Activated B cell treated with CpG ODN at 0.5 μM for 24 hours (primary cell): Measurements from ENCODE around the gene AJAP1. TPM values are rescaled to one million over a fixed set of nuclear protein-coding genes. Genes with fewer than 3 reads are reported as not detected.

ENCODE experiments used
- ATAC-seq: fragments of 200-7000 bp; cut with Tn5 transposase; one replicate; pipeline ENCODE4 v1.10.0; 2021; ENCODE audit warnings: low read depth, mild to moderate bottlenecking, moderate library complexity
- CTCF ChIA-PET: fragments of 350-600 bp; sonication (Branson Sonifier 250); formaldehyde crosslinking; loops from one replicate; lab custom pipeline; 2021; ENCODE audit warnings: antibody characterized with exemption; lab: Charles Lee
- POLR2A ChIA-PET: fragments of 350-600 bp; sonication (Branson Sonifier 250); formaldehyde crosslinking; loops from one replicate; lab custom pipeline; 2021; ENCODE audit warnings: antibody characterized with exemption; lab: Charles Lee
- DNase-seq: peaks from one replicate; pipeline ENCODE4 v3.0.0; 2022
- H3K27ac Mint-ChIP-seq: one replicate; pipeline ENCODE4 v1.8.0; 2020; ENCODE audit warnings: mixed read lengths
- H3K27me3 Mint-ChIP-seq: one replicate; pipeline ENCODE4 v1.8.0; 2021; ENCODE audit warnings: mixed read lengths
- H3K36me3 Mint-ChIP-seq: one replicate; pipeline ENCODE4 v1.8.0; 2021; ENCODE audit warnings: low read depth, mixed read lengths
- H3K4me1 Mint-ChIP-seq: one replicate; pipeline ENCODE4 v1.8.0; 2021; ENCODE audit warnings: mixed read lengths
- H3K4me3 Mint-ChIP-seq: one replicate; pipeline ENCODE4 v1.8.0; 2020; ENCODE audit warnings: mild to moderate bottlenecking, mixed read lengths
- H3K9me3 Mint-ChIP-seq: one replicate; pipeline ENCODE4 v1.8.0; 2020; ENCODE audit warnings: mixed read lengths
- intact Hi-C: fragments of 100-400 bp; cut with micrococcal nuclease; formaldehyde crosslinking; loops from one replicate; pipeline ENCODE4 v1.15.1; 2024
- total RNA-seq: library from RNA; stranded (reverse); gene quantifications from 2 replicates; pipeline ENCODE4 v1.2.3, GENCODE V29; 2022
- TF ChIP-seq, protein P1 (sequence below): fragments of 200-600 bp; IDR thresholded peaks from one replicate; pipeline ENCODE4 v1.8.0; 2022; ENCODE audit warnings: antibody characterized with exemption, mild to moderate bottlenecking

Gene AJAP1
- total RNA-seq, 1 donor from 2014 or later: not detected

DNA sequence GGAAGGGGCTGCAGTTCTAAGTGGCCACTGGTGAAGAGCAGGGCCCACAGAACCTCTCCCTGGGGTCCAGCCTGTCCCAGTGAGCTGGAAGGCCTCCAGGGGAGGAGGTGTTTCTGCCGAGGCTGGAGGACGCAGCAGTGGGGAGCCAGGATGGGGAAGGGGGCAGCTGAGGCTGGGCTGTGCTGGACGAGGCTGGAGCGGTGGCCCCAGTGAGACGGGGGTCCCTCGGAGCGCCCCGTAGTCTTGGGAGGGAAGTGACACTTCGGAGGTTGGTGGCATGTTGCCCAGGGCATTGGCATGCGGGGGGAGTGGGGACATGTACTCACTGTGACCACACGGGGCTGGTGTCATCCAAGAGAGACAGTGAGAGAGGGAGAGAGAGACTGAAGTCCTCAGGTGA is 33.5 kb downstream of the AJAP1 start:
- POLR2A ChIA-PET: no interaction called here
- DNase-seq (no peak), ATAC-seq (no peak)
- no peak overlapping the region for H3K4me3 Mint-ChIP-seq
- TF ChIP-seq, protein P1, sequence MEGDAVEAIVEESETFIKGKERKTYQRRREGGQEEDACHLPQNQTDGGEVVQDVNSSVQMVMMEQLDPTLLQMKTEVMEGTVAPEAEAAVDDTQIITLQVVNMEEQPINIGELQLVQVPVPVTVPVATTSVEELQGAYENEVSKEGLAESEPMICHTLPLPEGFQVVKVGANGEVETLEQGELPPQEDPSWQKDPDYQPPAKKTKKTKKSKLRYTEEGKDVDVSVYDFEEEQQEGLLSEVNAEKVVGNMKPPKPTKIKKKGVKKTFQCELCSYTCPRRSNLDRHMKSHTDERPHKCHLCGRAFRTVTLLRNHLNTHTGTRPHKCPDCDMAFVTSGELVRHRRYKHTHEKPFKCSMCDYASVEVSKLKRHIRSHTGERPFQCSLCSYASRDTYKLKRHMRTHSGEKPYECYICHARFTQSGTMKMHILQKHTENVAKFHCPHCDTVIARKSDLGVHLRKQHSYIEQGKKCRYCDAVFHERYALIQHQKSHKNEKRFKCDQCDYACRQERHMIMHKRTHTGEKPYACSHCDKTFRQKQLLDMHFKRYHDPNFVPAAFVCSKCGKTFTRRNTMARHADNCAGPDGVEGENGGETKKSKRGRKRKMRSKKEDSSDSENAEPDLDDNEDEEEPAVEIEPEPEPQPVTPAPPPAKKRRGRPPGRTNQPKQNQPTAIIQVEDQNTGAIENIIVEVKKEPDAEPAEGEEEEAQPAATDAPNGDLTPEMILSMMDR: no peak
- no peaks in the 10 kb centered on the region for H3K9me3 Mint-ChIP-seq
- CTCF ChIA-PET: no interaction called here
- H3K27ac Mint-ChIP-seq: no peak overlapping the region
- H3K27me3 Mint-ChIP-seq: no peaks in the 10 kb centered on the region
- no peaks in the 10 kb centered on the region for H3K36me3 Mint-ChIP-seq
- intact Hi-C loops: no loop called here
- H3K4me1 Mint-ChIP-seq: no peaks in the 10 kb centered on the region

DNA sequence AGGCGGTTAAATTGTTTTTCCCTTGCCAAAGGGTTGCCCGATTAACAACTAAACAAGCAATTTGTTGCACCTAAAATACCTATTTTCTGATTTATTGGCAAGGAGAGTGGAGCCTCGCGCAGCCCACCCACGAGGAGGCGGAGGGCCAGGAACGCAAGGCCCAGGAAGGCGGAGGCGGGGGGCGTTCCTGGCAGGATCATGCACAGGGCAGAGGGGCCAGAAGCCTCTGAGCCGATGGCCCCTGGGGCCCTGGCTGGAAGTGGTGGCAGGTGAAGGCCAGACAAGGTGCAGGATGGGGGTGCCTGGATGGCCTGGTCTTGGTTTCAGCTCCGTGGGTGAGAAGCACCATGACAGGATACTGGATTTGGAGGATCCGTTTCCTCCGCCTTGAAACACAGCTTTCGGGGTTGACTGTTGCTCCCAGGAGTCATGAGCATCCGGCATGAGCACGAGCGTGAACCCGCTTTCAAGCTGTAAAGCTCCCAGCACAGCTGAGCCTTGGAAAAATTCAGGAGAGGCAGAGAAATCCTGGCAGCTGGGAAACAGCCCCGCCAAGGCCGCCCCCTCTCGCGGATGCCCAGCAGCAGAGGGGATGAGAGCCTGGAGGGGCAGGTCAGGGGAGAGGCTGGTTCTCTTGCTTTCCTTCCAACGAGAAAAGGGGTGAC is 35.0 kb downstream of the AJAP1 start:
- no peaks in the 10 kb centered on the region for H3K4me1 Mint-ChIP-seq
- no peaks in the 10 kb centered on the region for H3K27me3 Mint-ChIP-seq
- CTCF ChIA-PET: no interaction called here
- POLR2A ChIA-PET: no interaction called here
- ATAC-seq (no peak), DNase-seq (no peak)
- no peaks in the 10 kb centered on the region for H3K36me3 Mint-ChIP-seq
- TF ChIP-seq, protein P1: no peak
- intact Hi-C loops: no loop called here
- H3K4me3 Mint-ChIP-seq: no peak overlapping the region
- no peak overlapping the region for H3K27ac Mint-ChIP-seq
- no peaks in the 10 kb centered on the region for H3K9me3 Mint-ChIP-seq

DNA sequence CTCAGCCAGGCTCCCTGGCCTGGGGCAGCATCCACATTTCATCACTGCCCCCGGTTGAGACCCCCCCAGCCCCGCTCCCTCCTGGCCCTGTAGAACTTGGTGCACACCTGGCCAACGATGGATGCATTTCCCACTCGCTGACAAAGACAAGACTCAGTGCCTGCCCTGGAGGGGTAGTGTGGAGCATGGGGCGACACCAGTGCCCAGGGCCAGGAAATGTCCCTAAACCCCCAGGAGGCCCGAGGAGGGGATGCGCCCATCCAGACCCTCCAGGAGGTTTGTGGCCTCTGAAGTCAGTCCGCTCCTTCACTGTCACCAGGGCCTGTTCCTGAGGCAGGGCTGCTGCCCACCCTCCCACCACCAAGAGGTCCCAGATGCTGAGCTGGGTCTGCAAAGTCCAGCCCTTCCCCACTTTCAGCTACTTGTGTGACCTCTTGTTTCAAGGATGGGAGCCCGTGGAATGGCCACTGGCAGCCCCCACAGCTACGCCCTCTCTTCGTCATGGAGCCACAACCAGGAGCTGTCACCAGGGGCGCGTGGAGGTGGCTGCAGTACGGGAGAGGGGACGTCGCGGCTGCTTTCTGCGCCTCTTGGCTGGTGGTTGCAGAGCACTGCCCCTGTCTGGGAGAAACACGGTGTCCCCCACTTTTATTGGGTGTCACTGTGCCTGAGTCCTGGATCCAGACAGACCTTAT is 35.7 kb downstream of the AJAP1 start:
- Mint-ChIP-seq H3K36me3 (no peaks in the 10 kb centered on the region), H3K4me1 (no peaks in the 10 kb centered on the region), H3K9me3 (no peaks in the 10 kb centered on the region), H3K27ac (no peak overlapping the region), H3K27me3 (no peaks in the 10 kb centered on the region), H3K4me3 (no peak overlapping the region)
- TF ChIP-seq, protein P1: no peak
- POLR2A ChIA-PET: no interaction called here
- no peak for DNase-seq
- intact Hi-C loops: no loop called here
- CTCF ChIA-PET: no interaction called here
- no peak for ATAC-seq

DNA sequence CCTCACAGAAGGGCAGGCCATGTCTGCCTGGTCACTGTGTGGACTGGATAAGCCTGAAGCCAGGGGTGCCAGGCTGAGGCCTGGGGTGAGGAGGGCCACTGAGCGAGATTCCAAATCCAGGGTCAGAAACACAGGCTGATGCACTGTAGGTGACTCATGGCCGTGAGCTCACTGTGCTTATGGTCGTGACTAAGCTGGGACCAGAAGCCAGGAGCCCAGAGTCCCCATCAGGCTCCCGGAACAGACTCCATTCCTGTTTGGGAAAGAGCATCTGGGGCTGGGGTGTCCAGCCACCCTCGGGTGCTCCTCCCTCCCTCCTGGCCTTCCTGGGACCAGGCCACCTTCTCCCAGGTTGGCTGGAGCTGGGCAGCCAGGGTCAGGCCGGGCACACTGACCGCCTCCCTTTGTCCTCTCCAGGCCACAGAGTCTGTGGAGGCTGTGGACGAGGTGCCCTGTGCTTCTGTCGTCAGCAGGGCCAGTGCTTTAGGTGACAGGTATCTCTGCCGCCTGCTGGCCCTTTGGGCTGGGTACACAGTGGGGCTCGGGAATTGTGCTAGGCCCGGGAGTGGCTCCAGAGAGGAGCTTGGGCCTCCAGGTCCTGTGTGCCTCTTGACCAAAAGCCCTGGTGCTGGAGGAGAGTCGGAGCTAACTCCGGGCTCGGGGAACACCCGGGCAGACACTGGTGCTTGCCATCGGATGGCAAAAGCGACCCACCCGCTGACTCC is 36.7 kb downstream of the AJAP1 start:
- DNase-seq: no peak
- Mint-ChIP-seq H3K36me3 (no peaks in the 10 kb centered on the region), H3K4me1 (no peaks in the 10 kb centered on the region), H3K9me3 (no peaks in the 10 kb centered on the region), H3K27me3 (no peaks in the 10 kb centered on the region), H3K27ac (no peak overlapping the region), H3K4me3 (no peak overlapping the region)
- ChIA-PET POLR2A (no interaction called here), CTCF (no interaction called here)
- intact Hi-C loops: no loop called here
- ATAC-seq: no peak
- TF ChIP-seq, protein P1: no peak

DNA sequence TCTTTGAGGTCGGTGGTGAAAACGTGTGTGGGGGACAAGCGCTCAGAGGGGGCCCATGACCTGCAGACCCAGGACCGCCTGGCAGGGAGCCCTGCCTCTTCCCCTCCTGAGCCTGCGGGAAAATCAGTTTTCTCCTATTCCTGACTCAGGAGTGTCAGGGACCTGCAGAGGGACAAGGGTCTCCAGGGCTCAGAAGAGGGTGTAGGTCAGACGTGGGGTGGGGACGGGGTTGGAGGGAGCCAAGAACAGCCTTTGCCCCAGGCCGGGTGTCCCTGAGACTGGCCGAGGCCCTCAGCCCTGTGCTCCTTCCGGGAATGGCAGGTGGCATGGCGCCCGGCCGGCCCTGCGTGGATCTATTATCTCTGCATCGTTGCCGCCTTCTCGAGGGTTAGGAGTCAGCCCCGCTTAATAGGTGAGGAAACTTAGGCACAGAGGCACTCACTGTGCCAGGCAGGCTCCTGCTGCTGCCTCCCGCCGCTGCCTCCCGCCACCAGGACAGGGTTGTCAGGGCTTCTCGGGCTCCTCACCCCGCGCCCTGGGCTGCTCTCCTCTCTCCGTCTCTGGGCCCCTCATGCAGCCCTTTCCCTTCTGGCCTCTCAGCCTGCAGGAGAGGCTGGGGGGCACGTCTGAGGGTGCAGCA is 37.5 kb downstream of the AJAP1 start:
- DNase-seq: no peak
- no peak overlapping the region for H3K4me3 Mint-ChIP-seq
- no peaks in the 10 kb centered on the region for H3K4me1 Mint-ChIP-seq
- intact Hi-C loops: no loop called here
- H3K27ac Mint-ChIP-seq: no peak overlapping the region
- ChIA-PET POLR2A (no interaction called here), CTCF (no interaction called here)
- no peaks in the 10 kb centered on the region for H3K9me3 Mint-ChIP-seq
- ATAC-seq: no peak
- TF ChIP-seq, protein P1: no peak
- no peaks in the 10 kb centered on the region for H3K36me3 Mint-ChIP-seq
- no peaks in the 10 kb centered on the region for H3K27me3 Mint-ChIP-seq
